GM12878 (cell line): ENCODE data around the gene RSBN1L. TPM values are rescaled to one million over a fixed set of nuclear protein-coding genes. Genes with fewer than 3 reads are reported as not detected.

Source experiments
- ATAC-seq: fragments of 200-7000 bp; cut with Tn5 transposase; 3 replicates; pipeline ENCODE4 v1.9.1; 2020; ENCODE audit warnings: mild to moderate bottlenecking, moderate library complexity
- BruUV-seq: library from RNA; stranded (reverse); fragments of 400-500 nt; replicated peaks from 2 replicates; lab custom pipeline; 2021; lab: Mats Ljungman, UMichigan
- CTCF ChIA-PET: fragments of 300-600 bp; sonication (Branson Sonifier 250); formaldehyde crosslinking; extraction: SDS; loops from one replicate; lab custom pipeline; 2021; ENCODE audit warnings: inconsistent platforms; lab: Yijun Ruan, JAX
- POLR2A ChIA-PET: fragments of 350-600 bp; formaldehyde crosslinking; extraction: SDS; loops from one replicate; lab custom pipeline; 2021; ENCODE audit warnings: inconsistent platforms; lab: Charles Lee
- RAD21 ChIA-PET: fragments of 300-600 bp; sonication (Branson Sonifier 250); formaldehyde crosslinking; loops from one replicate; lab custom pipeline; 2023; ENCODE audit warnings: antibody characterized with exemption; ENCODE audit not compliant: unreplicated experiment; lab: Charles Lee
- SMC1A ChIA-PET: fragments of 300-600 bp; sonication (Branson Sonifier 250); formaldehyde crosslinking; loops from one replicate; lab custom pipeline; 2023; ENCODE audit not compliant: unreplicated experiment, uncharacterized antibody; lab: Charles Lee
- DNase-seq: peaks from one replicate; pipeline ENCODE4 v3.0.0-alpha.2; 2011; ENCODE audit warnings: low read depth, low spot score
- FAIRE-seq: peaks from 3 replicates; lab custom pipeline; 2011; peaks lifted over from hg19 to GRCh38; lab: Jason Lieb, UNC
- H2AFZ ChIP-seq: 2 replicates; pipeline ENCODE4 v1.6.0; 2011; ENCODE audit warnings: low read depth, low read length, control low read depth; ENCODE audit not compliant: control insufficient read depth
- H3K27ac ChIP-seq: 2 replicates; pipeline ENCODE4 v1.5.1; 2011; ENCODE audit warnings: control low read depth; ENCODE audit not compliant: control insufficient read depth, insufficient read depth
- H3K27me3 ChIP-seq, 2 experiments: replicated peaks in 1 of 2; 2 replicates each; pipeline versions ENCODE4 v1.6.0 to v1.6.1; 2011; ENCODE audit warnings: low read length in 1 of 2; ENCODE audit not compliant: control insufficient read depth in 2 of 2, insufficient read depth in 2 of 2
- H3K36me3 ChIP-seq, 2 experiments: 2 replicates each; pipeline ENCODE4 v1.5.1; 2011; ENCODE audit warnings: low read length in 1 of 2; ENCODE audit not compliant: control insufficient read depth in 2 of 2, insufficient read depth in 2 of 2
- H3K4me1 ChIP-seq: 2 replicates; pipeline ENCODE4 v1.6.1; 2011; ENCODE audit warnings: mild to moderate bottlenecking, low read length, moderate library complexity, mixed read lengths; ENCODE audit not compliant: control insufficient read depth, insufficient read depth
- H3K4me2 ChIP-seq: 2 replicates; pipeline ENCODE4 v1.6.0; 2011; ENCODE audit warnings: control low read depth; ENCODE audit not compliant: control insufficient read depth, insufficient read depth
- H3K4me3 ChIP-seq: fragments of 200-600 bp; sonication (generic); 2 replicates; pipeline ENCODE4 v1.5.1; 2016
- H3K79me2 ChIP-seq: 2 replicates; pipeline ENCODE4 v1.6.0; 2011; ENCODE audit warnings: low read length; ENCODE audit not compliant: control insufficient read depth, insufficient read depth
- H3K9ac ChIP-seq: 2 replicates; pipeline ENCODE4 v1.8.0; 2011; ENCODE audit warnings: low read length, control low read depth, mixed read lengths; ENCODE audit not compliant: control insufficient read depth, insufficient read depth
- H3K9me3 ChIP-seq: replicated peaks from 3 replicates; pipeline ENCODE4 v1.5.1; 2011; ENCODE audit warnings: mild to moderate bottlenecking, low read length; ENCODE audit not compliant: control insufficient read depth, insufficient read depth
- H4K20me1 ChIP-seq: 2 replicates; pipeline ENCODE4 v1.6.0; 2011; ENCODE audit not compliant: control insufficient read depth, insufficient read depth
- BHLHE40 ChIP-seq, 2 experiments: fragments of 450-650 bp in 1 of 2; IDR thresholded peaks; 2 replicates each; pipeline ENCODE4 v1.6.1; 2011 to 2017; ENCODE audit warnings: low read depth in 2 of 2, borderline replicate concordance in 1 of 2, improper control_type of control experiment in 1 of 2, low read length in 1 of 2, mild to moderate bottlenecking in 1 of 2
- CREM ChIP-seq: IDR thresholded peaks from 2 replicates; pipeline ENCODE4 v1.6.1; 2014; ENCODE audit warnings: antibody characterized with exemption, low read depth
- E4F1 ChIP-seq: fragments of 450-650 bp; IDR thresholded peaks from 2 replicates; pipeline ENCODE4 v1.6.1; 2018; ENCODE audit warnings: borderline replicate concordance, mild to moderate bottlenecking; ENCODE audit not compliant: partially characterized antibody
- ETV6 ChIP-seq, 2 experiments: fragments of 450-650 bp in 1 of 2; IDR thresholded peaks in 1 of 2; conservative IDR thresholded peaks in 1 of 2; 2 replicates each; pipeline ENCODE4 v1.6.1; 2014; ENCODE audit warnings: antibody characterized with exemption in 1 of 2, borderline replicate concordance in 1 of 2, low read depth in 1 of 2, mild to moderate bottlenecking in 1 of 2, moderate library complexity in 1 of 2
- FOXK2 ChIP-seq: fragments of 450-650 bp; IDR thresholded peaks from 2 replicates; pipeline ENCODE4 v1.6.1; 2017; ENCODE audit warnings: mild to moderate bottlenecking, moderate library complexity
- MAX ChIP-seq: IDR thresholded peaks from 2 replicates; pipeline ENCODE4 v1.6.1; 2012; ENCODE audit warnings: low read depth, low read length, improper control_type of control experiment
- NR2C2 ChIP-seq: IDR thresholded peaks from 2 replicates; pipeline ENCODE4 v1.6.1; 2011; ENCODE audit warnings: borderline replicate concordance, low read depth; ENCODE audit not compliant: control insufficient read depth, insufficient read length
- STAT3 ChIP-seq: IDR thresholded peaks from 2 replicates; pipeline ENCODE4 v1.6.1; 2011; ENCODE audit warnings: low read depth, low read length, improper control_type of control experiment
- TARDBP ChIP-seq: IDR thresholded peaks from 2 replicates; pipeline ENCODE4 v1.6.1; 2016; ENCODE audit warnings: borderline replicate concordance
- YY1 ChIP-seq: IDR thresholded peaks from 2 replicates; pipeline ENCODE4 v1.6.1; 2011; ENCODE audit warnings: low read depth, mild to moderate bottlenecking, low read length
- ZBED1 ChIP-seq: IDR thresholded peaks from 2 replicates; pipeline ENCODE4 v1.6.1; 2016; ENCODE audit warnings: borderline replicate concordance
- ZNF384 ChIP-seq: IDR thresholded peaks from 2 replicates; pipeline ENCODE4 v1.6.1; 2012; ENCODE audit warnings: low read depth, mild to moderate bottlenecking, low read length, improper control_type of control experiment, borderline replicate concordance
- ZNF622 ChIP-seq: fragments of 450-650 bp; IDR thresholded peaks from 2 replicates; pipeline ENCODE4 v1.6.1; 2017; ENCODE audit warnings: mild to moderate bottlenecking, inconsistent platforms
- WGBS: methylation state at CpG from one replicate; pipeline ENCODE4 v1.1.6; 2016; ENCODE audit warnings: low lambda C conversion rate; ENCODE audit not compliant: insufficient replicate concordance, insufficient coverage; ENCODE audit errors: missing lambda C conversion rate; 5-methylcytosine and 5-hydroxymethylcytosine counted together
- in situ Hi-C: fragments of 300-500 bp; cut with MboI; formaldehyde crosslinking; loops from 9 replicates; pipeline ENCODE4 v1.14.3; 2018; ENCODE audit warnings: mixed read lengths
- intact Hi-C: fragments of 100-400 bp; cut with micrococcal nuclease; formaldehyde crosslinking; loops from one replicate; pipeline ENCODE4 v1.14.2; 2022; ENCODE audit not compliant: unreplicated experiment
- polyA plus RNA-seq, 11 experiments: library from polyadenylated mRNA; depleted of rRNA in 4 of 11; unstranded in 6 of 11; stranded (reverse) in 5 of 11; fragments of >200 nt; fragmentation: Nextera tagmentation in 4 of 11; fragmentation: Illumina TruSeq in 1 of 11; extraction: Ambion mirVana in 4 of 11; extraction: Trizol in 1 of 11; gene quantifications; 1 replicate in 1 of 11; 2 replicates in 10 of 11; pipeline versions ENCODE4 v1.2.1 to v1.2.3, GENCODE V29; 2011 to 2016; ENCODE audit warnings: inconsistent platforms in 2 of 11, missing spikeins in 2 of 11, low read depth in 1 of 11
- total RNA-seq, 4 experiments: library from RNA; depleted of rRNA in 3 of 4; stranded (reverse); fragments of >200 nt in 3 of 4; fragmentation: Illumina TruSeq in 1 of 4; extraction: Trizol in 1 of 4; gene quantifications; 2 replicates each; pipeline versions ENCODE4 v1.2.1 to v1.2.3, GENCODE V29; 2013 to 2021

The RSBN1L gene
- total and polyA plus RNA-seq, 10 of the 15 experiments (the other 5 are each of a cell fraction or from before 2014, with no cell fraction given): 4.5 to 23.7 (median 10.3) TPM

- TF ChIP-seq ETV6 (conservative IDR thresholded peaks at IDR 0.05 in 1 of 2, IDR thresholded peaks at IDR 0.05 in 1 of 2; ENCODE audit: borderline replicate concordance in 1 of 2, low read depth in 1 of 2): peak in 1 of 2 experiments; percentile 54; a peak in 1 of 4 replicates
- no peak for TF ChIP-seq FOXK2
- no peak for FAIRE-seq
- Histone ChIP-seq H3K79me2 (peaks cover 40% of the 10 kb centered on the region), H3K27me3 (no peaks in the 10 kb centered on the region), H3K36me3 (peaks cover 0 to 2% of the 10 kb centered on the region in 2 experiments; a peak in 2 of 4 replicates), H4K20me1 (no peaks in the 10 kb centered on the region), H3K27ac (no peak overlapping the region), H2AFZ (no peak overlapping the region), H3K4me2 (no peak overlapping the region), H3K9me3 (no peaks in the 10 kb centered on the region), H3K4me1 (peaks cover 3% of the 10 kb centered on the region; the same call in 1 of the 2 replicates), H3K4me3 (no peak overlapping the region), H3K9ac (no peak overlapping the region)
- intact Hi-C loops: loop anchor here (5.0 kb wide), 1 partner anchor 176 kb away; no protein-coding TSS in a partner anchor
- 76% methylated on average over 10 of the region's 10 CpGs for WGBS
- no peak for DNase-seq
- ChIA-PET SMC1A (interaction anchor here (1.0 to 3.6 kb wide), 6 partner anchors 13 to 146 kb away, joined by 3 to 75 read pairs (median 6); no protein-coding TSS in a partner anchor), RAD21 (interaction anchor here (0.8 to 3.7 kb wide), 6 partner anchors 36 to 162 kb away, joined by 3 to 58 read pairs (median 4); no protein-coding TSS in a partner anchor), CTCF (interaction anchor here (1.0 to 3.7 kb wide), 10 partner anchors 19 to 175 kb away, joined by 3 to 225 read pairs (median 8); partner anchors contain the start of genes PHTF2 and TMEM60), POLR2A (no interaction called here)
- in situ Hi-C loops: no loop called here
- ATAC-seq: no peak
- no TSS peak for BruUV-seq
These were observed 64.7 kb downstream of the RSBN1L start for GRCh38 chr7:77760809-77761453.

- SMC1A ChIA-PET: interaction anchor here (0.7 to 2.0 kb wide), 8 partner anchors 8 to 189 kb away, joined by 3 to 6 read pairs (median 4); no protein-coding TSS in a partner anchor
- peaks cover 0 to 2% of the 10 kb centered on the region in 2 experiments; a peak in 2 of 4 replicates for H3K36me3 ChIP-seq
- no peak for FAIRE-seq
- no peaks in the 10 kb centered on the region for H3K27me3 ChIP-seq
- no peaks in the 10 kb centered on the region for H4K20me1 ChIP-seq
- no peaks in the 10 kb centered on the region for H3K4me1 ChIP-seq
- intact Hi-C loops: no loop called here
- RAD21 ChIA-PET: interaction anchor here (0.6 to 2.7 kb wide), 5 partner anchors 69 to 499 kb away, joined by 3 to 13 read pairs (median 5); partner anchors contain the start of gene RSBN1L
- no peak overlapping the region for H2AFZ ChIP-seq
- no peak overlapping the region for H3K4me2 ChIP-seq
- H3K9me3 ChIP-seq: no peaks in the 10 kb centered on the region
- CTCF ChIA-PET: interaction anchor here (0.6 to 2.3 kb wide), 8 partner anchors 14 to 1532 kb away, joined by 3 to 14 read pairs (median 4); no protein-coding TSS in a partner anchor
- in situ Hi-C loops: no loop called here
- BruUV-seq: no TSS peak
- peaks cover 28% of the 10 kb centered on the region for H3K79me2 ChIP-seq
- no peak overlapping the region for H3K4me3 ChIP-seq
- ATAC-seq: no peak
- POLR2A ChIA-PET: interaction anchor here (0.5 kb wide), 1 partner anchor 1406 kb away, joined by 3 read pairs; no protein-coding TSS in a partner anchor
- no peak overlapping the region for H3K27ac ChIP-seq
- H3K9ac ChIP-seq: no peak overlapping the region
- no peak for DNase-seq
- WGBS: 65% methylated on average over 3 of the region's 3 CpGs
- TF ChIP-seq CREM: no peak
- TF ChIP-seq NR2C2: no peak
- TF ChIP-seq ZNF622: no peak
- TF ChIP-seq E4F1: no peak
- no peak for TF ChIP-seq ZNF384
- no peak for TF ChIP-seq STAT3
- TF ChIP-seq TARDBP: no peak
- no peak for TF ChIP-seq MAX
- TF ChIP-seq BHLHE40 (IDR thresholded peaks at IDR 0.05; ENCODE audit: borderline replicate concordance in 1 of 2, low read depth in 2 of 2, low read length in 1 of 2): no peak
- no peak for TF ChIP-seq YY1
- no peak for TF ChIP-seq ZBED1
These were observed 69.2 kb downstream of the RSBN1L start for GRCh38 chr7:77765481-77765880.
